GM12892 (cell line): ENCODE measurements around the gene SPECC1L.

Source experiments
- POLR2A ChIP-seq: IDR thresholded peaks from 2 replicates; pipeline ENCODE4 v1.6.1; 2011; ENCODE audit warnings: low read depth, low read length, control low read depth
- POLR2AphosphoS5 ChIP-seq: IDR thresholded peaks from 2 replicates; pipeline ENCODE4 v1.6.1; 2011; ENCODE audit warnings: low read depth, low read length, control low read depth
- TAF1 ChIP-seq: IDR thresholded peaks from 2 replicates; pipeline ENCODE4 v1.6.1; 2011; ENCODE audit warnings: low read depth, mild to moderate bottlenecking, control low read depth, low read length, borderline replicate concordance

DNA sequence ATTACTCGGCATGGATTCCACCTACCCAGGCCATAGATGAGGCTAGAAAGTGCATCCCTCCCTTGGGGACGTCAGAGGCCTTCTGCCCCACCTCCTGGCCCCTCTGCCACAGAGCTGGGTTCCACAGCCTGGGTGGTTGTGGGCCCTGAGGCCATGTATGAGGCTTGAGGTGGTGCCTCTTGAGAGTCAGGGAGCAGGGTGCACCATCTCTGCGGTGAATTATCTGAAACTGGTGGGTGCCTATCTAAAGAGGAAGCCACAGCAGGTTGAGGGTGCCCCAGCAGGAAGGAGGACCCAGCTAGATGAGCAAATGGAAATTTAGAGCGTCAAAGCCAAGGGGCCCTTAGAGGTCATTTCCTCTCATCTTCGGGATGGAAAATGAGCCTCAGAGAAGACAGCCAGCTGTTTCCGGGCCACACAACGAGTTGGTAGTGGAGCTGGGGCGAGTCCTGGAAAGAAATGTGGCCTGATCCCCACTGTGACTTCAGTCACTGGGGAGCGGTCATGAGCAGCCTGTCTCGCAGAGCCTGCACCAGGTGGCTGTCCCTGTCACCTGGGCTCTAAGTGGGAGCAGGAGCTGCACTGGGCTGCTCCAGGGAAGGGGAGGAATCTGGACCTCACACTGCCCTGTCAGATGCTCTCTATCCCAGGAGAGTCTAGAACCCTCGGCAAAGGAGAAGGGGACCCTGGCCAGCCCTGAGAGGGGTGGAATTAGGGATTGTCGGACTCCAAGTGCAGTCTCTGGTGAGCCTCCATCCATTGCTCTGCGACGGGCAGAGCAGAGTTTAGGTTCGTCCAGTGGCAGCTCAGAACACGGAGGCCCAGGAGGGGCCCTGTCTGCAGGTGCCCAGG lies 164.1 kb downstream of the SPECC1L start:
- no peak for TF ChIP-seq TAF1
- peak; percentile 46; the same call in 1 of the 2 replicates for TF ChIP-seq POLR2A
- no peak for TF ChIP-seq POLR2AphosphoS5
